OCI-M1 (cell line): ENCODE results near the gene SERTAD2.

ENCODE experiments used
- DNase-seq: peaks from one replicate; lab custom pipeline; 2025; lab: John Stamatoyannopoulos, UW

SERTAD2 gene

DNA sequence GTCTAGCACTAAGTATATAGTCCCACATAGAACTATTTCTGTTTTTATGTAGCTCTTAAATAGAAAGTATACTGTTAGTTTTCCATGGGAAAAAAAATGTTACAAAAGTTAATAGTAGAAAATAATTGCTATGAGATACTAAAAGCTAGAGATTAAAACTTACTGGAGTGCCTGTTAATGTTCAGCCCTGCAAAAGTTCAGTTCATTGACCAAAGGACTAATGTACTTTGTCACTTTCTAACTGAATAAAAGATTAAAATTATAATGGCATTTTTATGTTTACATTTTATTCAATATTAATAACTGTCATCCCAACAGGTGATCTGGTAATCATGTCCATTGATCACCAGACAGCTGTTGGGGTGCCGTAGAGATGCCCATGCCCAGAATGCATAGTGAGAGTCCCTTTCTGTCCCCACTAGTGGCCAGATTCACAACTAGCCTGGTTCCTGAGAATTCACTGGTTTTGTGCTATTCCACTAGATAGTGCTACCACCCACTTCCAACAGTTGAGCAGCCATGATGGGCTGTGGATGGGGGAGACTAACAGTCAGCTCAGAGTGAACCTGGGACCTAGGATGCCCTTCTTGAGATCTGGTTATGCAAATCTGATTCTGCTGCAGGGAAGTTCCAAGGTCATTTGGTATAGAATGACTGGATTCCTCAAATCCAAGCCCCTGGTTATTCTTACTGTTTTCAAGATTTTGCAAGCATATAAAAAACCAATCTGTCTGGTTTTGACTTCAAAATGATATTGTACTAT is 71.8 kb downstream of the SERTAD2 start:
- no peak for DNase-seq
